Measurements from ENCODE around the gene GHR.

GHR gene

GRCh38 chr5:42593591-42593990, 170.4 kb downstream of the GHR start:
- Histone ChIP-seq H4K20me1 (ENCODE audit: insufficient read depth, low read length) (no peaks in the 10 kb centered on the region), H3F3A (ENCODE audit: insufficient read depth, low read length) (no peaks in the 10 kb centered on the region), H3K9me2 (ENCODE audit: low read depth, low read length) (no peaks in the 10 kb centered on the region; the same call in 1 of the 2 replicates), H3K9ac (ENCODE audit: low read length) (no peak overlapping the region), H3K27ac (ENCODE audit: low read depth, low read length, poor library complexity, severe bottlenecking) (no peak overlapping the region), H3K4me2 (ENCODE audit: low read length) (no peak overlapping the region), H3K4me3 (ENCODE audit: low read depth, low read length, poor library complexity, severe bottlenecking) (no peak overlapping the region), H2AFZ (ENCODE audit: low read length) (no peak overlapping the region), H3K9me3 (ENCODE audit: low read length) (no peaks in the 10 kb centered on the region), H3K27me3 (ENCODE audit: insufficient read depth, low read length) (no peaks in the 10 kb centered on the region), H3K36me3 (ENCODE audit: insufficient read depth, low read length) (no peaks in the 10 kb centered on the region), H3K79me2 (ENCODE audit: insufficient read depth, low read length) (no peaks in the 10 kb centered on the region), H3K4me1 (ENCODE audit: insufficient read depth, low read length, severe bottlenecking) (peaks cover 13% of the 10 kb centered on the region)
- TF ChIP-seq CTCF (IDR thresholded peaks at IDR 0.05; ENCODE audit: low read length), result no peak
- TF ChIP-seq EZH2 (IDR thresholded peaks at IDR 0.05; ENCODE audit: borderline replicate concordance, low read length), result no peak

GRCh38 chr5:42595597-42595996, 172.4 kb downstream of the GHR start:
- Histone ChIP-seq H4K20me1 (ENCODE audit: insufficient read depth, low read length) (no peaks in the 10 kb centered on the region), H3K4me2 (ENCODE audit: low read length) (no peak overlapping the region), H3F3A (ENCODE audit: insufficient read depth, low read length) (no peaks in the 10 kb centered on the region), H3K79me2 (ENCODE audit: insufficient read depth, low read length) (no peaks in the 10 kb centered on the region), H3K27me3 (ENCODE audit: insufficient read depth, low read length) (no peaks in the 10 kb centered on the region), H3K36me3 (ENCODE audit: insufficient read depth, low read length) (no peaks in the 10 kb centered on the region), H3K9me3 (ENCODE audit: low read length) (no peaks in the 10 kb centered on the region), H3K9ac (ENCODE audit: low read length) (no peak overlapping the region), H3K9me2 (ENCODE audit: low read depth, low read length) (no peaks in the 10 kb centered on the region; the same call in 1 of the 2 replicates), H3K27ac (ENCODE audit: low read depth, low read length, poor library complexity, severe bottlenecking) (no peak overlapping the region), H2AFZ (ENCODE audit: low read length) (no peak overlapping the region), H3K4me3 (ENCODE audit: low read depth, low read length, poor library complexity, severe bottlenecking) (no peak overlapping the region), H3K4me1 (ENCODE audit: insufficient read depth, low read length, severe bottlenecking) (peaks cover 11% of the 10 kb centered on the region)
- TF ChIP-seq CTCF (IDR thresholded peaks at IDR 0.05; ENCODE audit: low read length) (no peak), EZH2 (IDR thresholded peaks at IDR 0.05; ENCODE audit: borderline replicate concordance, low read length) (no peak)

GRCh38 chr5:42596817-42597216, 173.6 kb downstream of the GHR start:
- Histone ChIP-seq H3K79me2 (ENCODE audit: insufficient read depth, low read length) (no peaks in the 10 kb centered on the region), H3F3A (ENCODE audit: insufficient read depth, low read length) (no peaks in the 10 kb centered on the region), H3K4me1 (ENCODE audit: insufficient read depth, low read length, severe bottlenecking) (no peaks in the 10 kb centered on the region), H3K9ac (ENCODE audit: low read length) (no peak overlapping the region), H3K9me2 (ENCODE audit: low read depth, low read length) (no peaks in the 10 kb centered on the region; the same call in 1 of the 2 replicates), H2AFZ (ENCODE audit: low read length) (no peak overlapping the region), H3K36me3 (ENCODE audit: insufficient read depth, low read length) (no peaks in the 10 kb centered on the region), H3K27ac (ENCODE audit: low read depth, low read length, poor library complexity, severe bottlenecking) (no peak overlapping the region), H3K9me3 (ENCODE audit: low read length) (no peaks in the 10 kb centered on the region), H3K4me3 (ENCODE audit: low read depth, low read length, poor library complexity, severe bottlenecking) (no peak overlapping the region), H4K20me1 (ENCODE audit: insufficient read depth, low read length) (no peaks in the 10 kb centered on the region), H3K27me3 (ENCODE audit: insufficient read depth, low read length) (no peaks in the 10 kb centered on the region), H3K4me2 (ENCODE audit: low read length) (no peak overlapping the region)
- TF ChIP-seq EZH2 (IDR thresholded peaks at IDR 0.05; ENCODE audit: borderline replicate concordance, low read length), result no peak
- no peak for TF ChIP-seq CTCF (IDR thresholded peaks at IDR 0.05; ENCODE audit: low read length)
